ENCODE measurements around the gene FAM227A.

FAM227A gene

DNA sequence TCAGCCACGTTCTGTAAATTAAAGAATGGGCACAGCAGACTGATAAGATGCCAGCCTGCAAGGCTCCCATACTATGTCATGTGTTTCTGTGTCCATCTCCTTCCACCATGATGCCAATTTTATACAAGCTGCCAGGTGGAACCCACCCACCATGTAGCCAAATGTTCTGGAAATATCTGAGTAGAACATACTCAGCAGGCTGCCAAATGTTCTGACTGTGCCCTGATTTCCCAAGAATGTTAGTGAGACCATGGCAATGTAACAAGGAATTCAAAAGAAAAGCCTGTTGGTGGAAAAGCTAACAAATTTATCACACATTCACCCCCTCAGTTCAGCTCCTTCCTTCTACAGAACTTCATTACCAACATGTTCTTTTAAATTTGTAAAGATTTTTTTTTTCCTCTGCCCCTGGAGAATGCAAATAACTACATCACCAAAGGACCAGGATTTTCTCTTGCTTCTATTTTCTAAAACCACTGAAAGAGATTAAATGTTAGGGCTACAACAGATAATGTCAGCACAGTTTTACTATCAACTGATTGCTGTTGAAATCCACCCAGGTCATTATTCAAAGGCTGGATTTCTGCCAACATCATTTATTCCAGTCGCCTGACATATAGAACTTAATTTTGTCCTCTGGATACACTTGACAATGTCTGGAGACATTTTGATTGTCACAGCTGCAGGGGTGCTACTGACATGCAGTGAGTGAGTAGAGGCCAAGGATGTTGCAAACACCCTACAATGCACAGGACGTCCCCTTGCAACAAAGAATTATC is 89.3 kb downstream of the FAM227A start:
- no peak for DNase-seq (ENCODE audit: low read depth)
- TF ChIP-seq CTCF (conservative IDR thresholded peaks at IDR 0.05; ENCODE audit: low read depth, low read length): no peak
- no peak overlapping the region for H3K4me3 ChIP-seq (ENCODE audit: low read depth, low read length)

DNA sequence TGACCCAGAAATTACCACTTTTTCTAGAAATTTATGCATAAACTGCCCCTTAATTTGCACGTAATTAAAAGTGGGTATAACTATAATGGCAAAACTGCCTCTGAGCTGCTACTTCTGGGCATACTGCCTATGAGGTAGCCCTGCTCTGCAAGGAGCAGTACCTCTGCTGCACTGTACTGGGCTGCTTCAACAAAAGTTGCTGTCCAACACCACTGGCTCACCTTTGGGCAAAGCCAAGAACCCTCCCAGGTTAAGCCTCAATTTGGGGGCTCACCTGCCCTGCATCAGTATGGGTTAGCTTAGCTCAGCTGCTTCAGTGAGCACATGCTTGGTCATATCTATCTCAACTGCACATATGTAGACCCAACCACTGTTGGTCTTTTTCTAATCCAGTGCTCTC is 90.8 kb downstream of the FAM227A start:
- no peak for TF ChIP-seq CTCF (conservative IDR thresholded peaks at IDR 0.05; ENCODE audit: low read depth, low read length)
- no peak for DNase-seq (ENCODE audit: low read depth)
- H3K4me3 ChIP-seq (ENCODE audit: low read depth, low read length): no peak overlapping the region

DNA sequence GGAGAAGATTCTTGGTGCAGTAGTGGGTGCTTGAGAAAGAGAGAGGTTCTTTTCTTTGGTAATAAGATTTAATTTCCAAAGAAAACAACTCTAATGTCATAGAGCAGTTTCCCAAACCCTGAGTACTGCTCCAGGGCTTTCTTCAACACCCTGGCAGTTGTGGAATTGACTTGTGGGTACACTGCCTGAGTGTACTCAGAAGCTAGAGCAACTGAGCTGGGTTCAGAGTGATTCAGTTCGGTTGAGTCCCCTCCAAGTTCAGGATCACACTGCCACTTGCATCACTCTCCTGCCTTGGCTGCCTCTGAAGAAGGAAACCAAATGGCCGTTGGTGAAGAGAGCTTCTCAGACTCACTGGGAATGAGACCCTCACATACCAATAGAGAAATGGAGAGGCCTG is 91.5 kb downstream of the FAM227A start:
- DNase-seq (ENCODE audit: low read depth): no peak
- no peak for TF ChIP-seq CTCF (conservative IDR thresholded peaks at IDR 0.05; ENCODE audit: low read depth, low read length)
- H3K4me3 ChIP-seq (ENCODE audit: low read depth, low read length): no peak overlapping the region

DNA sequence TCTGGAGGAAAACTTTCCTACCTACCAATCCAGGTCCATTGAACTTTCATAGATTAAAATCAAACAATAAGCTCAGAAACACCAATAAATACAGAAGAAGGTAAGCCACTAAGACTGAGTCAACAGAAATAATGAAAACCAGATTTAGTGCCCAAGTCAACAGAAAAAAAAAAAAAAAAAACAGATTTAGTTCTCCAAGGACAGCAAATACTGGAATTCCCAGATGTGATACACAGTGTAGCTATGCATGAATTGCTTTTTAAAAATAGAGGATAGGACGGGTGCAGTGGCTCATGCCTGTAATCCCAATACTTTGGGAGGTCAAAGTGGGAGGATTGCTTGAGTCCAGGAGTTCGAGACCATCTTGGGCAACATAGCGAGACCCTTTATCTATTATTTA is 101.9 kb downstream of the FAM227A start:
- no peak for DNase-seq (ENCODE audit: low read depth)
- TF ChIP-seq CTCF (conservative IDR thresholded peaks at IDR 0.05; ENCODE audit: low read depth, low read length): no peak
- H3K4me3 ChIP-seq (ENCODE audit: low read depth, low read length): no peak overlapping the region

DNA sequence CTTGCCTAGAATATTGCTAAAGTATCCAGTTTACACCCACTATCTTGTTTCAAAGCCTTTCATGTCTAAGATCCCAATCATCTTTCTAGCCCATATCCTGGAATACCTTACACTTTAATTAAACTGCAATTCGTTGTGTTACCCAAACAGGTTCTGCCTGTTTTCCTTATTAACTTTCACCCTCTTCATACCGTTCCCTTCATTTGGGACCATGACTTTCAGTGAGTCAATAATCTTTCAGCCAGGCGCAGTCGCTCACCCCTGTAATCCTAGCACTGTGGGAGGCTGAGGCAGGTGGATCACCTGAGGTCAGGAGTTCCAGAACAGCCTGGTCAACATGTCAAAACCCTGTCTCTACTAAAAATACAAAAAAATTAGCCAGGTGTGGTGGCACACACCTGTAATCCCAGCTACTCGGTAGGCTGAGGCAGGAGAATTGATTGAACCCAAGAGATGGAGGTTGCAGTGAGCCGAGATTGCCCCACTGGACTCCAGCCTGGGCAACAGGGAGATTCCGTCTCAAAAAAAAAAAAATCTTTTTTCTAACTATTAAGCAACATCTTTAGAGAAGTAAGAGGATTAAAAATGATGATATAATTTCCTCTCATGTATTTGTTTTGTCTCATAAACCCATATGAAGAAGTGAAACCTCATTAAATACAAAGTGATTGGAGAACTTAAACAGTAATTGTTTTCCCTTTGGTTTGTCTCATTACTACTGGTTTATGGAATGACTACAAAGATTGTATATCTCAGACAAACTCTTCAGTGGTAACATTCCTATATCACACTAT is 106.9 kb downstream of the FAM227A start:
- no peak for TF ChIP-seq CTCF (conservative IDR thresholded peaks at IDR 0.05; ENCODE audit: low read depth, low read length)
- H3K4me3 ChIP-seq (ENCODE audit: low read depth, low read length): no peak overlapping the region
- no peak for DNase-seq (ENCODE audit: low read depth)

- no peak for TF ChIP-seq CTCF (conservative IDR thresholded peaks at IDR 0.05; ENCODE audit: low read depth, low read length)
- DNase-seq (ENCODE audit: low read depth): no peak
- no peak overlapping the region for H3K4me3 ChIP-seq (ENCODE audit: low read depth, low read length)
These were observed 115.5 kb downstream of the FAM227A start for GRCh38 chr22:38540701-38541100.
